Jurkat, Clone E6-1 (cell line): ENCODE data around the gene DHRS4.
"Not testable (repeated sequence)": the region's sequence is repeated elsewhere in the genome, so short reads cannot be mapped to it uniquely, and the experiment has no call there.

ENCODE experiments used
- DNase-seq: peaks from one replicate; pipeline ENCODE4 v3.0.0-alpha.2; 2011; ENCODE audit warnings: low read depth, low spot score
- H3K4me3 ChIP-seq: 2 replicates; pipeline ENCODE4 v1.5.1; 2011; ENCODE audit warnings: mild to moderate bottlenecking, low read length, control low read depth, moderate library complexity

The DHRS4 gene

DNA sequence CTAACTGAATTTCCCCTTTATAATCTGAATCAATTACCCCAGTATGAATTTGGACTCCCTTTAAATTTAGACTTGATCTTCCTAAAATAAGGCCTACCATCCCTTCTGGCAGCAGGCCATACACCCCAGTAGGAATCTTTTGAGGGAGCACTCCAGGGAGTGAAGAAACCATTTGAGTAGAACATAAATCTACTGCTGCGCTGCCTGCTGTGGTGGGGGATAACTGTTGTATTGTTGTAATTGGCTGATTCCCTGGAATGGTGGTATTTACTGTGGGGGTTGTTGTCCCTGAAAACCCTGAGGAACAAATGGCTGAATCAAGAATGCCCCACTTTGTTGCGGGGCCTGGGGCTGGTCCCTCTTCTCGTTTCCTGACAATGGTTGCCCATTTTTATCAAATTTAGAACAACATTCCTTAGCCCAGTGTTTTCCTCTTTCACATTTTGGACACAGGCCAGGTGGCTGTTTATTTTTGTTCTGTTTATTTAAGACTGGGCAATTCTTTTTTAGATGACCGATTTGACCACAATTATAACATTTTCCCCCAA lies 59.2 kb downstream of the DHRS4 start:
- not testable (repeated sequence) for DNase-seq, H3K4me3 ChIP-seq

DNA sequence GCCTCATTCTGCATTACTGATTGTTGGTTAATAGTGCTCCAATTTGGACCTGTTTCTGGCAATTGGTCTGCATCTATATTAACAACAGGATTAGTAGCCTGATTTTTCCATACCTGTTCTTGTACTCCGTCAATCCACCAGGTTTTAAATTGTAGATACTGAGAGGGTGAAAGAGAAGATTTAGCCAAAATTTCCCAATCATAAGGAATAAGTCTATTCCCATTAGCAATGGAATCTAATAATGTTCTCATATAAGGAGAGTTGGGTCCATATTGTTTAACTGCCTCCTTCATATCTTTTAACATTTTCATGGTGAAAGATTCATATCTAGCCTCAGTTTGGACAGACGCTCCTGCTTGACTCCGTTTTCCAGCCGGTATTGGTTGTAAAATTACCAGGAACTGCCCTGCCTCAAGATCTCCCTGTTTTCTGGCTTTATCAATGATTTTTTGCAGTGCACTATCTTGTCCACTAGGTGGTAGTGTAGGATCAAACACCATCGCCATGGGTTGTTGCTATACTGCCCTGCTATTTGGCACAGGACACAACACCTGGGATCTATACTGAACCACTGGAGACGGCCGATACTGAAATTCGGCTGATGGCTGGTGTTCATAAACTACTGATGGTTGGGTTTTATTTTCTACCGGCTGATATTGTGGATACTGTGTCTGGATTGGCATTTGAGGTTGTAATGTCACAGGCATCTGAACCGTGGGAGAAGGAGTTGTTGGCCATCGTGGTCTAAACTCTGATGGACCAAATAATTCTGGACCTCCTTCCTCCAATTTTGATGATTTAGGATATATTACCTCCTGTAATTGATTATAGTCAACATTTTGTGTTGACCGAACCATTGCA lies 60.3 kb downstream of the DHRS4 start:
- H3K4me3 ChIP-seq = no peak overlapping the region
- peak; percentile 75 for DNase-seq

DNA sequence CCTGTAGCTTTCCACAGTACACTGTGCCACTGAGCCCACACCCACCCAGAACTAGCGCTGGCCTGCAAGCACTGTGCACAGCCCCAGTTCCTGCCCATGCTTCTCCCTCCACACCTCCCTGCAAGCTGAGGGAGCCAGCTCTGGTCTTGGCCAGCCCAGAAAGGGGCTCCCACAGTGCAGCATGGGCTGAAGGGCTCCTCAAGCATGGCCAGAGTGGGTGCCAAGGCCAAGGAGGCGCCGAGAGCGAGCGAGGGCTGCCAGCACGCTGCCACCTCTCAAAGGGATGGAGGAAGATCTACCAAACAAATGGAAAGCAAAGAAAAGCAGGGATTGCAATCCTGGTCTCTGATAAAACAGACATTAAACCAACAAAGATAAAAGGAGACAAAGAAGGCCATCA lies 62.2 kb downstream of the DHRS4 start:
- not testable (repeated sequence) for DNase-seq, H3K4me3 ChIP-seq
